Muscle layer of colon (tissue), 2 donors: Measurements from ENCODE around the gene C3orf52.
A peak's percentile ranks its signal among the peaks of the same experiment; 100 is the strongest.
"Not testable (repeated sequence)": the region's sequence is repeated elsewhere in the genome, so short reads cannot be mapped to it uniquely, and the experiment has no call there.

ENCODE experiments used
- H3K27ac ChIP-seq: one replicate; pipeline ENCODE4 v1.7.0; 2013; ENCODE audit warnings: low read depth, mild to moderate bottlenecking, low read length, moderate library complexity
- H3K27me3 ChIP-seq, 2 donors: one replicate each; pipeline ENCODE4 v1.7.0; 2013; ENCODE audit warnings: low read length in 2 of 2, mild to moderate bottlenecking in 2 of 2; ENCODE audit not compliant: insufficient read depth in 2 of 2, control insufficient read depth in 1 of 2
- H3K36me3 ChIP-seq: one replicate; pipeline ENCODE4 v1.7.0; 2013; ENCODE audit warnings: mild to moderate bottlenecking, low read length; ENCODE audit not compliant: insufficient read depth
- H3K4me1 ChIP-seq: one replicate; pipeline ENCODE4 v1.7.0; 2013; ENCODE audit warnings: mild to moderate bottlenecking, low read length; ENCODE audit not compliant: insufficient read depth
- H3K4me3 ChIP-seq, 2 donors: one replicate each; pipeline ENCODE4 v1.7.0; 2013; ENCODE audit warnings: low read length in 2 of 2, low read depth in 1 of 2, mild to moderate bottlenecking in 1 of 2, moderate library complexity in 1 of 2
- H3K9ac ChIP-seq: one replicate; pipeline ENCODE4 v1.7.0; 2013; ENCODE audit warnings: low read length
- H3K9me3 ChIP-seq: one replicate; pipeline ENCODE4 v1.7.0; 2013; ENCODE audit warnings: mild to moderate bottlenecking, low read length
- donor health status: abdominal sarcoma.
- donor health status: Adenocarcinoma of cecum.

Gene C3orf52

DNA sequence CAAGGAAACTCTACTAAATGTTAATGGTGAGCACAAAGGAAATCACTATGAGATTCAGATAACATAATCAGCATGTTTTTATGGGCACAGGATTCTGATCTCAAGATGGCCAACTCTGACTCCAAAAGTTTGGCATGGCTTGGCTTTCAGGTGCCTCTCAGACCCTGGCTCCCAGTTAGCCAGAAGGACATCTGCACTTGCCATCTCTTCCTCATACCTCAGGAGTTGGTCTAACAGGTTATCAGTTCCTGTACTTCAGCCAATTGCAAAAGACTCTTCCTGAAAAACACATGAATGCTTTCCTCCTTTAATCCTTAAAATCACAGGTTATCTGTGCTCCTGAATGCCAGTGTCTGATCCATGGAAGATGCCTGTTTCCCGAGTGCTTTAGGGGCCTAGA lies 26.7 kb upstream of the C3orf52 start:
- Histone ChIP-seq H3K9ac (no peak overlapping the region), H3K9me3 (no peaks in the 10 kb centered on the region), H3K4me1 (no peaks in the 10 kb centered on the region), H3K27ac (no peak overlapping the region), H3K36me3 (no peaks in the 10 kb centered on the region), H3K27me3 (no peaks in the 10 kb centered on the region), H3K4me3 (no peak overlapping the region)

DNA sequence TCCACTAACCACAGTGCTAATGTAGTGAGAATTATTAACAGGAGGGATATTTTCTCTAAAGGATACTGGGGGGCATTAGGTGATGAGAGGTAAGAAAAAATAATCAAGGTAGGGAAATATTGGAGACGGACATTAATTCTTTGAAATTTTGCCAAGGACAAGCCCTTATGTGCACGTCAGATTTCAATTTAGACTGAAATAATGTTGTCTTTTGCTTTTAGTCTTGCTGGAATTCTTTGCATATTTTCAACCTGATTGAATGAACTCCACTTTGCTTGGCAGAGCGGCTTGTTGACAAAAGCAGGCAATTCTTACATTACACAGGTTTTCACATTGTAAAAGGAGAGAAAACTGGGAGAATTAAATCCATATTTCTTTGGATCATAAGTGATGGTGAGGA lies 25.0 kb upstream of the C3orf52 start:
- no peaks in the 10 kb centered on the region for H3K36me3 ChIP-seq
- H3K4me1 ChIP-seq: no peaks in the 10 kb centered on the region
- H3K4me3 ChIP-seq: no peak overlapping the region
- no peak overlapping the region for H3K27ac ChIP-seq
- no peaks in the 10 kb centered on the region for H3K27me3 ChIP-seq
- H3K9ac ChIP-seq: no peak overlapping the region
- no peaks in the 10 kb centered on the region for H3K9me3 ChIP-seq

DNA sequence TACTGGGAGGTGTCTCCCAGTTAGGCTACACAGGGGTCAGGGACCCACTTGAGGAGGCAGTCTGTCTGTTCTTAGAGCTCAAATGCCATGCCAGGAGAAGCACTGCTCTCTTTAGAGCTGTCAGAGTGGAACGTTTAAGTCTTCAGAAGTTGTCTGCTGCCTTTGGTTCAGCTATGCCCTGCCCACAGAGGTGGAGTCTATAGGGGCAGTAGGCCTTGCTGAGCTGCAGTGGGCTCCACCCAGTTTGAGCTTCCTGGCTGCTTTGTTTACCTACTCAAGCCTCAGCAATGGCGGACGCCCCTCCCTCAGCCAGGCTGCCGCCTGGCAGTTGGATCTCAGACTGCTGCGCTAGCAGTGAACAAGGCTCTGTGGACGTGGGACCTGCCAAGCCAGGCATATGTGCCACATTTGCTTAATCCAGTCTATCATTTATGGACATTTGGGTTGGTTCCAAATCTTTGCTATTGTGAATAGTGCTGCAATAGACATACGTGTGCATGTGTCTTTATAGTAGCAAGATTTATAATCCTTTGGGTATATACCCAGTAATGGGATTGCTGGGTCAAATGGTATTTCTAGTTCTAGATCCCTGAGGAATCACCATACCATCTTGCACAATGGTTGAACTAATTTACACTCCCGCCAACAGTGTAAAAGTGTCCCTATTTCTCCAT lies 13.7 kb upstream of the C3orf52 start:
- H3K9ac ChIP-seq, H3K27ac ChIP-seq, H3K4me3 ChIP-seq, H3K4me1 ChIP-seq, H3K27me3 ChIP-seq, H3K9me3 ChIP-seq, H3K36me3 ChIP-seq: not testable (repeated sequence)

DNA sequence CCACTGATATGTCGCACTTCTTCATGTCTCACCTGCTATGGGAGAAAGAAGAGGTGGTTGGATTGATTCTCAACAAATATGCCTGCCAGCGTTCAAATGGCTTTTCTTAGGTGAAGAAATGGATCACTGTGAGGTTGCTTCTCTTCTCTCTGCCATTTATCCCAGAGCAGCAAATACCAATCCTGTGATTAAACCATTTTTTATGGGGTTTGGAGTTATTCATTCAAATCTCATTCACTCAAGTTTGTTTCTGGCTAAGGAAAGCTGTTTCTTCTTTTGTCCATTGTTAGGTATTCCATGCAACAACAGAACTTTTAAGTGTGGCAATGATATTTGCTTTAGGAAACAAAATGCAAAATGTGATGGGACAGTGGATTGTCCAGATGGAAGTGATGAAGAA lies 12.2 kb upstream of the C3orf52 start:
- H3K27me3 ChIP-seq: no peaks in the 10 kb centered on the region
- no peaks in the 10 kb centered on the region for H3K9me3 ChIP-seq
- no peak overlapping the region for H3K27ac ChIP-seq
- no peaks in the 10 kb centered on the region for H3K4me1 ChIP-seq
- no peak overlapping the region for H3K4me3 ChIP-seq
- no peaks in the 10 kb centered on the region for H3K36me3 ChIP-seq
- no peak overlapping the region for H3K9ac ChIP-seq

DNA sequence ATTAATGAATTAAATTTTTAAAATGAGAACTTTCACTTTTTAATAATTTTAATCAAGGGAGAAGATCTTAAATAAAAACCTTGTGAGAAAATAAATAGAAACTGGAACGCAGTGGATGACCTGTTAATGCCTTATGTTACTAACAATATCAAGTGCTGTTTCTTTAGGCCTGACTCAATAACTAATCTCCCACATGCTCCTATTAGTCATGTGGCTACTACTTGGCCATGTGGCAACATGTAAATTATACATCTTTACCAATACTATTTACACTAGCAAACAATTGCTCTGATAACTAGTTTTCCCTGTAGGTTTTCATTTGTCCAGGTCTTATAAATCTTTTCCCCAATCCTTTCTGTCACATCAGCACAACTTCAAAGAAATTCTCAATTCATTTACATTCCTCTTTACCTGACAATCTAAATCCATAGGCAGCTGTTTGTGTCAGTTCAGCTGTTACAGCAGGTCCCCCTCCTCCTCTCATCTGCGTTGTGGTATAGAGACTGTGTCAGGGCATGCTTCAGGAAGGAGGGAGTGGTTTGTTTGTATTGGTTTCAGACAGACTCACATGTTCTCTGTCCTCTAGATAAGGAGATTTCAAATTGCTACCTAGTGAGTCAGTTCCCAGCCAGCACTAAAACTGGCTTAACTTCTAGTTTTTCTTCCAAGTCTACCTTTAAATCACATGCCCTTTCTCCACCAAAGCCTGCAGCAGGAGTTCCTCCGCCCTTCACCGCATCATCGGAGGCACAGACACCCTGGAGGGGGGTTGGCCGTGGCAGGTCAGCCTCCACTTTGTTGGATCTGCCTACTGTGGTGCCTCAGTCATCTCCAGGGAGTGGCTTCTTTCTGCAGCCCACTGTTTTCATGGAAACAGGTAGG lies 11.3 kb upstream of the C3orf52 start:
- Histone ChIP-seq H3K4me1 (no peaks in the 10 kb centered on the region), H3K27me3 (no peaks in the 10 kb centered on the region), H3K27ac (no peak overlapping the region), H3K4me3 (no peak overlapping the region), H3K9me3 (no peaks in the 10 kb centered on the region), H3K36me3 (no peaks in the 10 kb centered on the region), H3K9ac (no peak overlapping the region)

DNA sequence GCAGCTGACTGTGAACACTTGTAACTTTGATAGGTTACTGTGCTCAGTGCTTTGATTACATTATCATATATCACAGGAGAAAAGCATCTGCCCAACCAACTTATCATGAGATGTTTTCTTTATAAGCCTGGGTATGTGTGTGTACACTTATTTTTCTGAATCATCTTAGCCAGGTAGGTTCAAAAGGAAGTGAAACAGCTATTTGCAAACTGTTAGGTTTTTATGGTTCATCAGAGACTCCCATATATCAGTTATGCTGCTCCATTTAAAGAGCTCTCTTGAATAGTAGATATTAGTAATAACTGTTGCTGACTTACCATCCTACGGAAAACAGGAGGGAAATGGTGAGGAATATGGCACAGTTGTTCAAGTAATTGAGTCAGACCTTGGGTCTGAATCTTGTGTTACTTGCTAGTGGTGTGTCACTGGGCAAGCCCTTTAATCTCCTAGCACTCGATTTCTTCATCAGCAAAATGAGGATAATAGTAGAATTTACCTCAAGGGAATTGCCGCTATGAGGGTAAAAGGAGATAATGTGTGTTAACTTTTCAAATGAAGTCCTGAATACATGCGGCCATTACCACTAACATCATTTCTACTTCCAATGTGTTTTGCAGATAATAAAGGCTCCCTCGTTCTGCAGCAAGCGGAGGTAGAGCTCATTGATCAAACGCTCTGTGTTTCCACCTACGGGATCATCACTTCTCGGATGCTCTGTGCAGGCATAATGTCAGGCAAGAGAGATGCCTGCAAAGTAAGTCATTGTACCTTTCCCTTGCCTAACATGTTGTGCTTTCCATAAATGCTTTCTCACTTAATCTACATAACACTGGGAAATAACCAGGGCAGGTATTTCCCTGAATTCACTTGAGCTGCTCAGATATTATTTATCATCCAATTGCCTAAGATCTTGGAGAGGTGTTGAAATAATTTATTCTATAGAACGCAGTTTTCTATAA lies 7.8 kb upstream of the C3orf52 start:
- H3K4me1 ChIP-seq: no peaks in the 10 kb centered on the region
- H3K27ac ChIP-seq: no peak overlapping the region
- H3K4me3 ChIP-seq: no peak overlapping the region
- H3K36me3 ChIP-seq: no peaks in the 10 kb centered on the region
- H3K9ac ChIP-seq: no peak overlapping the region
- H3K9me3 ChIP-seq: no peaks in the 10 kb centered on the region
- H3K27me3 ChIP-seq: no peaks in the 10 kb centered on the region

DNA sequence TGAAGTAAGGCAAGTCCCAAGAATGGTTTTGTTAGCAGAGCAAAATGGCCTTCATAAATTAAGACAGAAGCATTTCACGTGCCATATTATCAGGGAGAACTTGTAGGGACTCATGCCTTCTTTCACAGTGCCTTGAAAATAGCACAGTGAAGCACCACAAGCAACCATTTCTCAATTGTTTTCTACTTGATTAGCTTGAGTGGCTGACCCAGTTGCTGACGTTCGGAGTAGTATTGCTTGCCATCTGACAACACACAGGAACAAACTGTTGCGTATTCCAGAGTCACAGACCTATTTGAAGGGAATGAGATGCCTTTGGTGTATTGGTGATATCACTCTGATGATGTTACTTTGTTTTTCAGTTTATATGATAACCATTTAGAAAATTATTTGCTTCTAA lies 3.0 kb upstream of the C3orf52 start:
- Histone ChIP-seq H3K4me1 (no peaks in the 10 kb centered on the region), H3K36me3 (no peaks in the 10 kb centered on the region), H3K4me3 (no peak overlapping the region), H3K9ac (no peak overlapping the region), H3K27me3 (no peaks in the 10 kb centered on the region), H3K9me3 (no peaks in the 10 kb centered on the region), H3K27ac (no peak overlapping the region)

DNA sequence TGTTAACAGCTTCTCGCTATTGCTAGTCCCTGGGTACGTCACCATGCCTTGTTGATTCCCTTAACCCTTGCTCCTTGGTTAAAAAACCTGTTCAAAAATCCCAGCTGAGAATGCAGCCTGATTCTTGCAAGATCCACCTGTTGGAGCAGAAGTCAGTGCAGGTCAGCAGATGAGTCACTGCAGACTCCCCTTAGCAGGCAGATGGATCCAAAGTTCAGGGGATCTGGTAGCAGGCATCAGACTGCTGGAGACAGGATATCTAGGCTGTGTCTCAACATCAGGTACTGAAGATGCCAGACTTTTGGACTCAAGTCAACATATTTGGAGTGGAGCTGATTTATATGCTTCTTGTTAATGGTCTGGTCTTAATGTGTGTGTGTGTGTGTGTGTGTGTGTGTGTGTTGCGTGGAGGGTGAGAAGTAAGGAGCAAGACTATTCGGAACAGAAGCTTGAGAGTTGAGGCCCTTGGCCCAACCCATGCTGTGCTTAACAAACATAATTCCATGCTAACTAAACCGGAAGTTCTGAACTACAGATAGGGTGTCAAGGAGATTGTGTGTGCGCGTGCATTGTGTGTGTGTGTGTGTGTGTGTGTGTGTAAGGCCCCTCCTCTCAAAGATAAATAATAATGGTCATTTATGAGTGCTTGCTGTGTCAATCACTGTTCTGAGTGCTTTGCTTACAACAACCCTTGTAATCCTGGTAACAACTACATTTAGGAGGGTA lies 1.0 kb upstream of the C3orf52 start:
- no peak overlapping the region for H3K4me3 ChIP-seq

DNA sequence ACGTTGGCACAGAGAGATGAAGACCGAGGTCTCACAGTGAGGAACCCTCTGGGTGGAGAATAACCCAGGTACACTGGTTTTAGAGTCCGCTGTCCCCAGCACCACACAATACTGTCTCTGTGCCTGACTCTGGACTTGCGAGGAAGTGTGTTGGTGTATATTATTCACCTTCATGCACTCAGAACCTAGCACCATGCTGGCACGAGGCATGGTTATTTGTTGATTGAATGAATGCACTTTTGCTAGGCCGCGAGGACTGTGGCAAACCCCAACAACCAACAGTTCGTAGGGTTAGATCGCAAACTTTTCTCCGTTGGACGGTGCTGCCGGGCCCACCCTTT lies 484 bp upstream of the C3orf52 start:
- no peaks in the 10 kb centered on the region for H3K4me1 ChIP-seq
- H3K27me3 ChIP-seq: no peaks in the 10 kb centered on the region
- no peak overlapping the region for H3K27ac ChIP-seq
- H3K4me3 ChIP-seq: peak overlapping the region; percentile 53 to 56
- H3K9me3 ChIP-seq: no peaks in the 10 kb centered on the region
- no peak overlapping the region for H3K9ac ChIP-seq
- H3K36me3 ChIP-seq: no peaks in the 10 kb centered on the region

More for the DNA sequence above, 1.0 kb upstream of the C3orf52 start:
- Histone ChIP-seq H3K9me3 (no peaks in the 10 kb centered on the region), H3K4me1 (no peaks in the 10 kb centered on the region), H3K36me3 (no peaks in the 10 kb centered on the region), H3K27me3 (no peaks in the 10 kb centered on the region), H3K9ac (no peak overlapping the region), H3K27ac (no peak overlapping the region)

DNA sequence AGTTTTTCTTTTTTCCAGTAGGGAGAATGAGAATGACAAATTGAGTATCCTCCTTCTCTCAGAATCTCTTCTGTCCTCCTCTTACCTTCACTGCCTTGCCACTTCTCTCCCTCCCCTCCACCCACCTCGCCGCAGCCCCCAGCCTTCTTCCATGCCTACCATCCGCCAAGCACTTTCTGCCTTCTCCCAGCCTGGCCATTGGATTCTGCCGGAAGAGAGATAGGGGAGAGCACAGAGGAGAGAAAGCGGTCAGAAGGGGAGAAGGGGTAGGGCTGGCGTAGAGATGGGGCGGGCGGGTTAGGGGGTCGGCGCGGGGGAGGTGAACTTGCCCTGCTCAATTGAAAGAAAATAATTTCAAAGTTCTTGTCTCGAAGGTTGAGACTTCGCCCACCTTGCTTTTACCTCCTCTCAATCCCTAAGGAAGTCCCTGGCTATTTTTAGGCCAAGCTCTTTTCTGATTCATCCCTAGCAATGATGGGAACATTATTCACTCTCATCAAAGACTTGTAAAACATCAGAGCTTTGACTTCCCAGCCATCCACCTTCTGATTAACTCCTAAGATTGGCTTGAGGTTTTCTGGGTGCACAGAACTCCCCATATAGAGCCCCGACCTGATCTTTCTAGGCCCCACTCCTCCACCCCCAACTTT lies 811 bp downstream of the C3orf52 start:
- H3K27me3 ChIP-seq: no peaks in the 10 kb centered on the region
- H3K4me1 ChIP-seq: no peaks in the 10 kb centered on the region
- no peaks in the 10 kb centered on the region for H3K9me3 ChIP-seq
- no peak overlapping the region for H3K9ac ChIP-seq
- H3K4me3 ChIP-seq: peak overlapping the region; percentile 53 to 56
- no peaks in the 10 kb centered on the region for H3K36me3 ChIP-seq
- no peak overlapping the region for H3K27ac ChIP-seq
